Measurements from ENCODE around the gene C9orf72.
"Not testable (repeated sequence)": the region's sequence is repeated elsewhere in the genome, so short reads cannot be mapped to it uniquely, and the experiment has no call there.

C9orf72 gene

GRCh38 chr9:27572918-27573633 is at the start of gene C9orf72:
C9orf72 (minus strand) TSS chr9:27573481; CDS start chr9:27567120, 6,361 bp downstream.
- DNase-seq = peak; percentile 89

GRCh38 chr9:27622693-27623340 is 49.5 kb upstream of the C9orf72 start:
- DNase-seq = no peak

DNA sequence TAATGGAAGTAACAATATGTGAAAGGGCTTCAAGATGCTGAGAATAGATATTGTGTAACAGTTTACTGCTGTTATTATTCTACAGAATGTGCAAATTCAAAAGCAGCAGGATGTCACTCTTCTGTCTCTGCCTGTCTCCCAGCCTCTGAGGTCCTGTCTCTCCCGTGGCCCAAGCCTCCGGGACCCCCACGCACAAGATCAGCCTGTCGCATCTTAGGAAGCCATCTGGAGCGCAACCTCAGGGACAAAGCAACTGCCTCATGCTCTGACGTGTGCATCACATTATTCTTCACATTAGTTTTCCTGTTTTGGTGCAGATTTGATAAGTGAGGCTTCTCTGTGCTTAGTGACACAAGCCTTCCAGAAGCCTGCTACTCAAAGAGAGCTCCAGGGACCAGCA is 46.5 kb upstream of the C9orf72 start:
- no peak for DNase-seq

- no peak for DNase-seq
These were observed 44.8 kb upstream of the C9orf72 start for GRCh38 chr9:27618066-27618465.

GRCh38 chr9:27614551-27614950 is 41.3 kb upstream of the C9orf72 start:
- DNase-seq = no peak

DNA sequence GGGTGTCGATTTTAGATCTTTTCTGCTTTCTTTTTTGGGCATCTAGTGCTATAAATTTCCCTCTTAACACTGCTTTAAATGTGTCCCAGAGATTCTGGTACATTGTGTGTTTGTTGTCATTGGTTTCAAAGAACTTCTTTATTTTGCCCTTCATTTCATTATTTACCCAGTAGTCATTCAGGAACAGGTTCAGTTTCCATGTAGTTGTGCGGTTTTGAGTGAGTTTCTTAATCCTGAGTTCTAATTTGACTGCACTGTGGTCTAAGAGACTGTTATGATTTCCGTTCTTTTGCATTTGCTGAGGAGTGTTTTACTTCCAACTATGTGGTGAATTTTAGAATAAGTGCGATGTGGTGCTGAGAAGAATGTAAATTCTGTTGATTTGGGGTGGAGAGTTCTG is 38.8 kb upstream of the C9orf72 start:
- DNase-seq = not testable (repeated sequence)

DNA sequence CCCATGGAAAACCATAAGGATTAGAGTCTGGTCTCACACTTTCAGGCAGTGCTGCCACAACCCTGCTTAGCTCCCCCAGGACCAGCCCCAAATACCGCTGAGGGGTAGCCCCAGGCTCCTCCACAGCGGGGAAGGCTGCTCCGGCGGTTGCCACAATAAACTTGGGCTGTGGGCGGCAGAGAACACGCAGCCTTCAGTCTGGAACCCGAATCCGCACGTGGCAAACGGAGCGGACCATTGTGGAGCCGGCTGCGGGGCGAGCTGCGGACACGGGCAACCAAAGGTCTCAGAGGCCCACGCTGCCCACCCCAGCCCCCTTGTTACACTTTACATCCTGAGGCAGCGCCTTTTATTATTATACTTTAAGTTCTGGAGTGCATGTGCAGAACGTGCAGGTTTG is 37.3 kb upstream of the C9orf72 start:
- DNase-seq = no peak

GRCh38 chr9:27602954-27603353 is 29.7 kb upstream of the C9orf72 start:
- no peak for DNase-seq

DNA sequence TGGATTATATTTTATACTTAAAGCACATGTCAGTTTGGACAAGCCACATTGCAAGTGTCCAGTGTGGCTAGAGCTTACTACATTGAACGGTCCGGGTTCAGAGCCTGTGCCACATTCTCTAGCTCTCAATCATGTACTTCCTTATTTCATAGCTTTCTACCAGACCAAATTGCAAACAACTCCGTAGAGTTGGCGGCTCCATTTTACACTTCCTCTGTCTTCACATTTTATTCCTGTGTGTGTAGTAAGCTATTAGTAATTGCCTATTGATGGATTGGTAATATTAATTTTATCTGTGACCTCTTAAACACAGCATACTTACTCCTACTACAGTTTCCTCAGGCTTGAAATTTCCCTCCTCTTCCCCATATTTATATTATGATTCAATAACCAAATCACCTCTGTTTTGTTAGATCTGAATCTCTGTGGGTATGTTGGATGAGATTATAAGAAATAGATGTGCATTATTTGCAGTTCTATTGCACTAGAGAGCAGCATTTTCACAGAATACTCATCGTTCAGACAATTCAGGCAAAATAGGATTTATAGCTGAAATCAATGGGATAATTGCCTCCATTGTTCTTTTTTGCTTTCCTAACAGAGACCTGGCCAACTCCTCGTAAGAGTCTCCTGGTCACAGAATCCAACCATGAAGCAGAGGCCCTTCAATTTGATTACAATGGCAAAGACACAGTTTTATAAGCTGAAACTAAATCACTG is 29.0 kb upstream of the C9orf72 start:
- DNase-seq = peak; percentile 4

GRCh38 chr9:27601396-27601795 is 28.1 kb upstream of the C9orf72 start:
- no peak for DNase-seq

DNA sequence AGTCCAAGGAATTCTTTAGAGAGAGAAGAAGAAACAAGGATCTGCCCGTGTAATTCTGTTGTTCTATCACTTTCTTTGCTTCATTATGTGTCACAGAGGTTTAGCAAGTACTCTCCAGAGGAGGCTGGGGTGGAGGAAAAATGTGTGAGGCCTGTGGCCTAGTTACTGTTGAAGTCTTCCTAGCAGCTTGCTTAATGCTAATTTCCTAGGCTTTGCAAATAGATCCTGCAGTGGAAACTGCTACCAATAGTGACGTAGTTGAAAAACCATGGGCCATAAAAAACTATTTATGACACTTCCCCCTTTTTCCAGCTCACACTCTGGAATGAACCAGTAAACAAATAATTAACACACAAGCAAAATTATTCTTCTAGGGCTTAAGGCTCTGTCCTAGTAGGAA is 27.0 kb upstream of the C9orf72 start:
- no peak for DNase-seq

DNA sequence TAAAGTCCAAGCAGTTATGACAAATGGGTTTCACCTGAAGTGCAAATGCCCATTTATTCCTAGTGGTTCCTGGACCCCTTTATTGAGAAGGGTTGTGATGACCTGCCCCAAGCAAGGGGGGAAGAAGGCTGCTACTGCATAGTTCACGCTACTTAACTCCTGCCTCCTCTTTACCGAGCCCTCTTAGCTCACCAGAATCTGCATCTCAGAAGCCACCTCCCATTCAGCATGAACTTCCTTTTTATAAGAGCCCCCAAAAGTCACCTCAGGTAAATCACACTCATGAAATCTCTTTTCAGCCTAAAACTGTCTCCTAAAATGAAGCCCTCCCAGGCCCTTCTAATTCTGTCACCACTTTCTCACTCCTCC is 26.6 kb upstream of the C9orf72 start:
- no peak for DNase-seq

DNA sequence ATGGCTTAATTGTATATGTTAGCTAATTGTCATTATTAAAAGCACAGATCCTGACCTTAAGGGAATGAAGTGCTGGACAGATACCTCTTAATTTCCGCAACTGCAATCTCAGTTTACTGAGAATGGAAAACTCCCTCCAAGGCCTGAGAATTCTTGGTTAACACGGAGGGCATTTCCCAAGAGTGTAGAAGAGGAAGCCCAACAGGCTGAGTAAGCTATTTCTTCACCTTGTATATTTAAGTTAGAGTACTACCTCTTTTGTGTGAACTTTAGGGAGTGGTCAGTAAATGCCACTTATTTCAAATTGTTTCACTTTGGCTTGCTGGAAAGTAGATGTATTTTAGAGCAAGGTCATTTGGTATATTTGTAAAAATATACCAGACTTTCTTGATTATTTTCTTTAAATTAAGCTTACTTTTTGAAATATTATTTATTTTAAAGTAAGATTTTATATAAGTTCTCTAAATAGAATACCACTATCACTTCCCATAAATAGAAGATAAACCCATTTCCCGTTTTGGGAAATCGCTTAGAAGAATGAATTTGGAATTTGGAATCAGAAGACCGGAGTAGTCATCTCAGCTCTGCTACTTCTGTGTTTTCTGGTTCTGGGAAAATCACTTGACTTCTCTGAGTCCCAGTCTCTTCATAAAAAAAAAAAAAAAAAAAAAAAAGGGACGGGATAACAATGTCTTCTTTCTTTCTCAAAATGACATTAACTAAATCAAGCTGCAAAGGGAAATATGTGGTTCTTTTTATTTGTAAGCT is 26.0 kb upstream of the C9orf72 start:
- DNase-seq = no peak

DNA sequence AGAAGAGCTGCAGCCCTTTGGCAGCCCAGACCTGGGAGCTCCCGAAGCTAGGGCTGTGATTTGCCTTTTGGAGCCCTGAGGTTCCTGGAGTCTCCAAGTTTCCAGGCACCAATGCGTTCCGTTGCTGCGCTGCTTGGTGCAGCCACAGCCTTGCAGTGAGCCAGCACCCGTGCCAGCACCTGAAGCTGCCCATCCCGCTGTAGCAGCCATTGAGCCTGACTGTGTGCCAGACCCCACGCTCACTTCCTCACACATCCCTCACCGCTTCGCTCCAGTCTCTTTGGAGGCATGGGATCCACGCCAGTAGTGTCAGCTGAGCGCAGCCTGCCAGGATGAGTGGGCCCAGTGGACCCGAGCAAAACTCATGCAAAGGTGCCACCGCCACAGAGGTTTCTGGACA is 22.5 kb upstream of the C9orf72 start:
- no peak for DNase-seq

DNA sequence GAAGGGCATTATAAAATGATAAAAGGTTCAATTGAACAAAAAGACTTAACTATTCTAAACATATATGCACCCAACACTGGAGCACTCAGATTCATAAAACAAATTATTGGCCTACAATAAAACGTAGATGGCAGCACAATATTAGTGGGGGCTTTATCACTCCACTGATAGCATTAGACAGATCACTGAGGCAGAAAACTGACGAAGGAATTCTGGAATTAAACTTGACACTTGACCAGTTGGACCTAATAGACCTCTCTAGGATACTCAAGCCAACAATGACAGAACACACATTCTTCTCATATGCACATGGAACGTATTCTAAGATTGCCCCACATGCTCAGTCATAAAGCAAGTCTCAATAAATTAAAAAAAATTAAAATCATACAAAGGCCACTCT is 18.4 kb upstream of the C9orf72 start:
- DNase-seq = no peak

GRCh38 chr9:27591093-27591492 is 17.8 kb upstream of the C9orf72 start:
- DNase-seq = no peak

DNA sequence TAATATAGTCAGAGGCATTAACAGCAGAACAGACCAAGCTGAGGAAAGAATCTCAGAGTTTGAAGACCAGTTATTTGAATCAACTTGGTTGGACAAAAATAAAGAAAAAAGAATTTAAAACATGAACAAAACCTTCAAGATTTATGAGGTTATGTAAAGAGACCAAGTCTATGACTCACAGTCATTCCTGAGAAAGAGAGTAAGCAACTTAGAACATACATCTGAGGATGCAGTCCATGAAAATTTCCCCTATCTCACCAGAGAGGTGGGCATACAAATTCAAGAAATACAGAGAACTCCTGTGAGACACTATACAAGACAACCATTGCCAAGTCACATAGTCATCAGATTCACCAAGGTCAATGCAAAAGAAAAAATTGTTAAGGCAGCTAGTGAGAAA is 17.4 kb upstream of the C9orf72 start:
- DNase-seq = no peak

DNA sequence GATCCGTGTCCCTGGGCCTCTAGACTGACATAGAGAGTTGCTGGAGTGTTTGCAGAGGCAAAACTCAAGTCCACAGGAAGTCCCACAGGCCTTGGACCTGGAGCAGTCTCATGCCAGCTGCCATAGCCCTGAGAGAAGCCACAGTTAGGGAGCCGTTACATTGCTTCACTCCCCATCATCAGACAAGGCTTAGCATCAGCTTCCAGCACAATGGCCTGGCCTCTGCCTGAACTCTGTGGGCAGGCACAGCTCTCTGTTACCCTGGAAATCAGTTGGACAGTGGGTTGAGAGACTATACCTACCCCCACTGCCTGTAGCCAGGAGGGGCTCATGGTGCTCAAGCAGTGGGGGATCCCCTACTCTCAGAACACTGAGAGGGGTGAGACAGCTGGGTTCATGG is 16.2 kb upstream of the C9orf72 start:
- DNase-seq = no peak

- DNase-seq = no peak
These were observed 13.0 kb upstream of the C9orf72 start for GRCh38 chr9:27586304-27586703.

- no peak for DNase-seq
These were observed 11.7 kb upstream of the C9orf72 start for GRCh38 chr9:27584931-27585330.

GRCh38 chr9:27582794-27583193 is 9.5 kb upstream of the C9orf72 start:
- no peak for DNase-seq

GRCh38 chr9:27581826-27582225 is 8.5 kb upstream of the C9orf72 start:
- DNase-seq = no peak

All from NCI-H146 (cell line).